ENCODE measurements around the gene P4HTM. TPM values are rescaled to one million over a fixed set of nuclear protein-coding genes. Genes with fewer than 3 reads are reported as not detected.

Gene P4HTM
- total RNA-seq, 1 experiment from 2014 or later = 49.1 TPM

DNA sequence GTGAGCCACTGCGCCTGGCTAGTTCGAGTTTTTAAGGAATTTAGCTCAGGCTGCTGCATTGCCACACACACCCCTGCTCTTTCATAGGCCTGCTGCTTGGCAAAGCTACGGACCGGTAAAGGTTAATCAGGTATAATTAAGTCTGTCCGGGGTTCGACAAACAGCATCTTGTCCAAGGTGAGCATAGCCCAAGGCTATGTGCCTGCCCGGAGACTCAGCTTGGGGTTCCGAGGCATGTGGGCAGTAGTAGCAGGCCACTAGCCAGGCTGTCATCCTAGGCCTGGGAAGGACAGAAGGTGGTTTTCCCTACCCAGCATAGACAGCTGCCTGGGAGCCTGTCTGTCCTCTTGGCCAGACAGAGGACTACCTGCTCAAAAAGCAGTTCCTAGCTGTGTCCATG, 6.6 kb downstream of the P4HTM start:
- ChIA-PET POLR2A (ENCODE audit: unreplicated experiment) (no interaction called here), CTCF (no interaction called here)
- Histone ChIP-seq H3K4me3 (no peak overlapping the region), H3K27me3 (ENCODE audit: insufficient read depth, low read depth) (no peaks in the 10 kb centered on the region), H3K36me3 (ENCODE audit: low read depth) (no peaks in the 10 kb centered on the region), H3K27ac (no peak overlapping the region), H3K9me2 (ENCODE audit: insufficient read depth) (no peaks in the 10 kb centered on the region), H3K4me2 (no peak overlapping the region), H3K79me2 (ENCODE audit: low read depth) (peaks cover 16% of the 10 kb centered on the region), H4K20me1 (ENCODE audit: insufficient read depth) (no peaks in the 10 kb centered on the region), H2AFZ (no peak overlapping the region), H3K4me1 (replicated peaks; ENCODE audit: insufficient read depth) (0 out of 2 replicates have a peak, but pooled peaks cover 2% of the 10 kb centered on the region), H3F3A (ENCODE audit: insufficient read depth, low read depth) (no peaks in the 10 kb centered on the region), H3K9me3 (ENCODE audit: insufficient read depth, low read depth) (no peaks in the 10 kb centered on the region)
- no TSS peak for BruUV-seq (replicated peaks)
- TF ChIP-seq EZH2 (IDR thresholded peaks at IDR 0.05; ENCODE audit: low read depth) = no peak
- TF ChIP-seq, protein P1, sequence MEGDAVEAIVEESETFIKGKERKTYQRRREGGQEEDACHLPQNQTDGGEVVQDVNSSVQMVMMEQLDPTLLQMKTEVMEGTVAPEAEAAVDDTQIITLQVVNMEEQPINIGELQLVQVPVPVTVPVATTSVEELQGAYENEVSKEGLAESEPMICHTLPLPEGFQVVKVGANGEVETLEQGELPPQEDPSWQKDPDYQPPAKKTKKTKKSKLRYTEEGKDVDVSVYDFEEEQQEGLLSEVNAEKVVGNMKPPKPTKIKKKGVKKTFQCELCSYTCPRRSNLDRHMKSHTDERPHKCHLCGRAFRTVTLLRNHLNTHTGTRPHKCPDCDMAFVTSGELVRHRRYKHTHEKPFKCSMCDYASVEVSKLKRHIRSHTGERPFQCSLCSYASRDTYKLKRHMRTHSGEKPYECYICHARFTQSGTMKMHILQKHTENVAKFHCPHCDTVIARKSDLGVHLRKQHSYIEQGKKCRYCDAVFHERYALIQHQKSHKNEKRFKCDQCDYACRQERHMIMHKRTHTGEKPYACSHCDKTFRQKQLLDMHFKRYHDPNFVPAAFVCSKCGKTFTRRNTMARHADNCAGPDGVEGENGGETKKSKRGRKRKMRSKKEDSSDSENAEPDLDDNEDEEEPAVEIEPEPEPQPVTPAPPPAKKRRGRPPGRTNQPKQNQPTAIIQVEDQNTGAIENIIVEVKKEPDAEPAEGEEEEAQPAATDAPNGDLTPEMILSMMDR (conservative IDR thresholded peaks at IDR 0.05) = no peak
- DNase-seq = no peak
- intact Hi-C loops (cut with micrococcal nuclease; ENCODE audit: unreplicated experiment) = no loop called here

DNA sequence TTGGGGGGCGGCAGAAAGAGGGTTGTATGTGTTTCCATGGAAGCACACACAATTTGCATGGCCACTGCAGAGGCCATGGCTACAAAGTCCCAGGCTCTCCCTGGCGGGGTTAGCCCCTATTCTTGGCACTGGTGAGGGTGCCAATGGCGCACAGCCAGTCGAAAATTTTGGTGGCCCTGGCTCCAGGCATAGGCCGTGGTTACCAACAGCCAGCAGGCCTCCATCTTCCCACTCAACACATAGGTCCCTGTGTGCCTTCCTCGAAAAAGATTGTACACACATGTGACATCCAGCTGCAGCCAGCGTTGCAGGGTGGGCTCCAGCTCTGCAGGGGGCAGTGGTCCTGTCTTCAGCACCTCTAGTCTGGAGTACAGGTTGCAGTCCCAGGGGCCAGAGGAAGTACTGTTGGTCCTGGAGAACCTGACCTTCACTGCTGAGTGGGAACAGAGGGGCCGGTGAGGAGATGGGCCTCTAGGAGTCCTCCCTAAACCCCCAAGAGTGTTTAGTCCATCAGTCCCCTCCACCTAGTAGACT, 7.1 kb downstream of the P4HTM start:
- Histone ChIP-seq H3K4me1 (replicated peaks; ENCODE audit: insufficient read depth) (no peaks in the 10 kb centered on the region), H3K9me2 (ENCODE audit: insufficient read depth) (no peaks in the 10 kb centered on the region), H3K9me3 (ENCODE audit: insufficient read depth, low read depth) (no peaks in the 10 kb centered on the region), H2AFZ (no peak overlapping the region), H3K36me3 (ENCODE audit: low read depth) (no peaks in the 10 kb centered on the region), H3K27me3 (ENCODE audit: insufficient read depth, low read depth) (no peaks in the 10 kb centered on the region), H4K20me1 (ENCODE audit: insufficient read depth) (no peaks in the 10 kb centered on the region), H3F3A (ENCODE audit: insufficient read depth, low read depth) (no peaks in the 10 kb centered on the region), H3K27ac (no peak overlapping the region), H3K4me3 (no peak overlapping the region), H3K79me2 (ENCODE audit: low read depth) (peaks cover 11% of the 10 kb centered on the region), H3K4me2 (no peak overlapping the region)
- no peak for DNase-seq
- BruUV-seq (replicated peaks) = no TSS peak
- intact Hi-C loops (cut with micrococcal nuclease; ENCODE audit: unreplicated experiment) = no loop called here
- ChIA-PET CTCF (no interaction called here), POLR2A (ENCODE audit: unreplicated experiment) (no interaction called here)
- TF ChIP-seq, protein P1 (conservative IDR thresholded peaks at IDR 0.05) = no peak

- Histone ChIP-seq H4K20me1 (ENCODE audit: insufficient read depth) (no peaks in the 10 kb centered on the region), H3F3A (ENCODE audit: insufficient read depth, low read depth) (no peaks in the 10 kb centered on the region), H3K79me2 (ENCODE audit: low read depth) (peaks cover 5% of the 10 kb centered on the region; the same call in 1 of the 2 replicates), H3K4me3 (no peak overlapping the region), H3K36me3 (ENCODE audit: low read depth) (no peaks in the 10 kb centered on the region), H3K4me1 (replicated peaks; ENCODE audit: insufficient read depth) (no peaks in the 10 kb centered on the region), H3K27ac (no peak overlapping the region), H3K9me2 (ENCODE audit: insufficient read depth) (no peaks in the 10 kb centered on the region), H3K4me2 (no peak overlapping the region), H3K9me3 (ENCODE audit: insufficient read depth, low read depth) (no peaks in the 10 kb centered on the region), H2AFZ (no peak overlapping the region), H3K27me3 (ENCODE audit: insufficient read depth, low read depth) (no peaks in the 10 kb centered on the region)
- BruUV-seq (replicated peaks) = no TSS peak
- no peak for DNase-seq
- TF ChIP-seq, protein P1 (conservative IDR thresholded peaks at IDR 0.05) = no peak
- TF ChIP-seq EZH2 (IDR thresholded peaks at IDR 0.05; ENCODE audit: low read depth) = no peak
- CTCF ChIA-PET = no interaction called here
- intact Hi-C loops (cut with micrococcal nuclease; ENCODE audit: unreplicated experiment) = no loop called here
- POLR2A ChIA-PET (ENCODE audit: unreplicated experiment) = interaction anchor here (0.7 kb wide), 1 partner anchor 67 kb away, joined by 11 read pairs; no protein-coding TSS in a partner anchor
Measured at GRCh38 chr3:48997714-48998637, 7.9 kb downstream of the P4HTM start.
